ENCODE data around the gene LCN12. TPM values are rescaled to one million over a fixed set of nuclear protein-coding genes. Genes with fewer than 3 reads are reported as not detected.
A peak's percentile ranks its signal among the peaks of the same experiment; 100 is the strongest.

The LCN12 gene
- total RNA-seq, 4 donors from 2014 or later, result 5.4 to 43.2 (median 10.3) TPM; not detected in 1

DNA sequence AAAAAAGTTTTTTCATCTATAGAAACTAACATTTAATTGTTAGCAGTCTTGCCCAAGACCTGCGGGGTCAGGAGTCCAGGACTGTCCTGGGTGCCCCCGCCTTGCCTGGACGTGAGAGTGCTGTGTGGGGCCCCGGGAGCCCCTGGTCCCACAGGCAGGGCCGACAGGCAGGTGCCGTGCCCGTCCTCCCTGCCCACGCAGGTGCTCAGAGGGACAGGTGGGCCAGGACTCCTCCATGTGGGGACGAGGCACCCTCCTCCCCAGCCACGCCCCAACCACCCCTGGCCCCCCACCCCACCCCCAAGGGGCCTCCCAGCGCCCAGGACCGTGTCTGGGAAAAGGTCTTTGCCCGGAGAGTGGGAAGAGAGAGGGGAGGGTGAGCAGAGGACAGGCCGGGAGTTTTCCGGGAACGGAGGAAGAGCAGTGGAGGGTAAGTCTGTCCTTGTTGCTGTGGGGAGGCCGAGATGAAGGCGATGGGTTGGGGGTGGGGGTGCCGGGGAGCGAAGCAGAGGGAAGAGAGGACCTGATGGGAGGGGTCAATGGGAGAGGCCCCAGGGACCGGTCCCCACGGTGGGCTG is 2.7 kb upstream of the LCN12 start:
- Histone ChIP-seq H3K4me1 (no peaks in the 10 kb centered on the region), H3K4me3 (peak overlapping the region; percentile 39 to 45), H3K9me3 (no peaks in the 10 kb centered on the region), H3K27ac (peak overlapping the region in 1 of 2 donors; percentile 67), H3K36me3 (no peaks in the 10 kb centered on the region), H3K27me3 (no peaks in the 10 kb centered on the region)
- intact Hi-C loops (cut with DNase I; ENCODE audit: low total_unique reads), result no loop called here
- no peak for DNase-seq
- TF ChIP-seq, protein P1, sequence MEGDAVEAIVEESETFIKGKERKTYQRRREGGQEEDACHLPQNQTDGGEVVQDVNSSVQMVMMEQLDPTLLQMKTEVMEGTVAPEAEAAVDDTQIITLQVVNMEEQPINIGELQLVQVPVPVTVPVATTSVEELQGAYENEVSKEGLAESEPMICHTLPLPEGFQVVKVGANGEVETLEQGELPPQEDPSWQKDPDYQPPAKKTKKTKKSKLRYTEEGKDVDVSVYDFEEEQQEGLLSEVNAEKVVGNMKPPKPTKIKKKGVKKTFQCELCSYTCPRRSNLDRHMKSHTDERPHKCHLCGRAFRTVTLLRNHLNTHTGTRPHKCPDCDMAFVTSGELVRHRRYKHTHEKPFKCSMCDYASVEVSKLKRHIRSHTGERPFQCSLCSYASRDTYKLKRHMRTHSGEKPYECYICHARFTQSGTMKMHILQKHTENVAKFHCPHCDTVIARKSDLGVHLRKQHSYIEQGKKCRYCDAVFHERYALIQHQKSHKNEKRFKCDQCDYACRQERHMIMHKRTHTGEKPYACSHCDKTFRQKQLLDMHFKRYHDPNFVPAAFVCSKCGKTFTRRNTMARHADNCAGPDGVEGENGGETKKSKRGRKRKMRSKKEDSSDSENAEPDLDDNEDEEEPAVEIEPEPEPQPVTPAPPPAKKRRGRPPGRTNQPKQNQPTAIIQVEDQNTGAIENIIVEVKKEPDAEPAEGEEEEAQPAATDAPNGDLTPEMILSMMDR (IDR thresholded peaks at IDR 0.05), result no peak
- no peak for TF ChIP-seq POLR2A (IDR thresholded peaks at IDR 0.05)

DNA sequence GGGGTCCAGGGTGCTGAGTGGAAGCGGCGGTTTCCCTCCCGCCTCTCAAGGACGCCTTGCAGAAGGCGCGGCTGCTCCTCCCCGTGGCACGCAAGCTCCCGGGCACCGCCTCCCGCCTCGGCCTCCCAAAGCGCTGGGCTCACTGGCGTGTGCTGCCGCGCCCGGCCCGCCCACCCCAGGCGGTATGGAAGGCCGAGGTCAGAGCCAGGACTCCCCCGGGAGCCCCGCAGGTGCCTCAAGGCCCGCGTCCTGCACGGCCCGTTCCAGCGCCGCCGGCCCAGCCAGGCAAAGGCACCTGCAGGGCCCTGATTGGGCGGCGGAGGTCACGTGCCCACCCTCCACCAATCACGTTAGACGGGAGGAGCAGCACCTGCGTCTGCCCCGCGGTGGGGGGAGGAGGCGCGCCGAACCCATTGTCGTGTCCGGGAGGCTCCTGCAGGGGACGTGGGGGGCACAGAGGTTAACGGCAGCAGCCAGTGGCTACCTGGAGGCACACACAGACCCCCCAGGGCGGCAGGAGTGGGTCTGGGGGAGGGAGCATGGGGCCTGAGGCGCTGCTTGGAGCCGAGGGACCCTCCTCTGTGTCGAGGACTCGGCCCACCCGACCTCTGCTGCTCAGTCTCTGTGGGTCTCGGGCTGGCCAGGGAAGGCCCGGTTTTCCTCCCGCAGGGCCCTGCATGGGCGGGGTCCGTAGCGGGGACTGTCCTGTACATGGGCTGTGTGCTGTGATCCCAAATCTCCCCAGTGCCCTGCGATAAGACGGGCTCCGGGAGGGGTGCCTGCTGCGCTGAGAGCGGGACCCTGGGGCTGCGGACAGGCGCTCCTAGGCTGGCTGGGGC is 2.0 kb upstream of the LCN12 start:
- Histone ChIP-seq H3K9me3 (no peaks in the 10 kb centered on the region), H3K27me3 (no peaks in the 10 kb centered on the region), H3K36me3 (no peaks in the 10 kb centered on the region), H3K4me1 (no peaks in the 10 kb centered on the region), H3K27ac (peak overlapping the region; percentile 48 to 67), H3K4me3 (peak overlapping the region; percentile 39 to 45)
- TF ChIP-seq, protein P1 (IDR thresholded peaks at IDR 0.05), result peak in 2 of 4 experiments; percentile 29 to 31
- TF ChIP-seq POLR2A (IDR thresholded peaks at IDR 0.05), result peak; percentile 46 to 66
- DNase-seq, result peak; percentile 89 to 92
- intact Hi-C loops (cut with DNase I; ENCODE audit: low total_unique reads), result no loop called here

DNA sequence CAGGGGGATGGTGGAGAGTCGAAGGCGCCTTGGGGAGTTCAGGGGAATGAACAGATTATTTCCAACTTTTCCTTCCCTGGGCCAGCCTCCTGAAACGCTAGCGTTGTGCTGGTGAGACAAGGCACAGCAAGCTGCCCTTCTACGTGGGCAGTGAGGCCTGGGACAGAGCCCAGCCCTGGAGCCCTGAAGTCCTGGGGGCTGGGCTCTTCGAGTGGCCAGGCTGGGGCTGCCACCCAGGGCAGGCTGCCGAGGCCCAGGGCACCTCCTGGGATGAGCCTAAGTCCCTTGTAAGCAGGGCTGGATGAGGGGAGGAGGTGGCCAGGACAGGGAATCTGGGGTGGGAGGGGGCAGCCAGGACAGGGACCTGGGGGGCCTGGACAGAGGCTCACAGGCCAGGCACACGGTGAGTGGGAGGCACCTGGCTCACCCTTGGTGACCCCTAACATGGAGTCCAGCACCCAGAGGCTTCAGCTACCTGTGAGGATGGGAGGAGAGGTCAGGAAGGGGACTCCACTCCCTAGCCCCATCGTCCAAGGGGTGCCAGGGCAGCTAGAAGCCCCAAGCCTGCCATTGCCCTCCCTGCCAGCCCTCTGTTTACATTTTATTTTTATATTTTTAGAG is 1.3 kb upstream of the LCN12 start:
- Histone ChIP-seq H3K27ac (peak overlapping the region; percentile 48 to 67), H3K27me3 (no peaks in the 10 kb centered on the region), H3K4me3 (peak overlapping the region in 1 of 2 donors; percentile 45), H3K9me3 (no peaks in the 10 kb centered on the region), H3K36me3 (no peaks in the 10 kb centered on the region), H3K4me1 (no peaks in the 10 kb centered on the region)
- TF ChIP-seq, protein P1 (IDR thresholded peaks at IDR 0.05), result no peak
- TF ChIP-seq POLR2A (IDR thresholded peaks at IDR 0.05), result no peak
- no peak for DNase-seq
- intact Hi-C loops (cut with DNase I; ENCODE audit: low total_unique reads), result no loop called here

DNA sequence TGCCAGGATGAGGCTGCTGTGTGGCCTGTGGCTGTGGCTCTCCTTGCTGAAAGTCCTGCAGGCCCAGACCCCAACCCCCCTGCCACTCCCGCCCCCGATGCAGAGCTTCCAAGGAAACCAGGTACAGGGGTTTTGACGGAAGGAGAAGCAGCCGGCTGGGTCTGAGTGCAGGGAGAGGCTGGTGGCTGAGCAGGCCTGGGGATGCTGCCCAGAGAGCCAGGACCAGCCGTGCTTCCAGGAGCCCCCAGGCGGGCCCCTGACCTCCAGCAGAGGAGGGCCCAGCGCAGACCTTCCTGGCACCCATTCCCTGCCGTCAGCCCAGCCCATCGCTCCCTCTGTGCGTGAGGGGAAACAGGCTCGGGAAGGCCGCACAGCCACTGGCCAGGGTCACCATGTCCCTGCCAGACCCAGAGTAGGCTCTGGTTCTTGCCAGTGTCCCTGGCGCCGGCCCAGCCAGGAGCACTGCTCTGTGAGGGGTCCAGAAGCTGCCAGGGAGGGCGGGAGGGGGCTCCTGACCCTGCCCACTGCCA is 313 bp downstream of the LCN12 start:
- no peak for DNase-seq
- no peaks in the 10 kb centered on the region for H3K36me3 ChIP-seq
- TF ChIP-seq, protein P1 (IDR thresholded peaks at IDR 0.05), result no peak
- TF ChIP-seq POLR2A (IDR thresholded peaks at IDR 0.05), result no peak
- no peaks in the 10 kb centered on the region for H3K27me3 ChIP-seq
- intact Hi-C loops (cut with DNase I; ENCODE audit: low total_unique reads), result no loop called here
- H3K9me3 ChIP-seq, result no peaks in the 10 kb centered on the region
- no peaks in the 10 kb centered on the region for H3K4me1 ChIP-seq
- H3K4me3 ChIP-seq, result no peak overlapping the region
- H3K27ac ChIP-seq, result peak overlapping the region in 1 of 2 donors; percentile 26
